Measurements from ENCODE around the gene MTX1.
"Not testable (repeated sequence)": the region's sequence is repeated elsewhere in the genome, so short reads cannot be mapped to it uniquely, and the experiment has no call there.

The MTX1 gene

GRCh38 chr1:155214702-155215101, 6.2 kb downstream of the MTX1 start:
- not testable (repeated sequence) for H3K9me3 ChIP-seq (ENCODE audit: insufficient read depth, low read depth, low read length); H3K9ac ChIP-seq (ENCODE audit: low read depth, low read length); H3K27ac ChIP-seq (ENCODE audit: low read depth, low read length); H3K4me1 ChIP-seq (ENCODE audit: insufficient read depth, low read length); H3K27me3 ChIP-seq (ENCODE audit: insufficient read depth, low read length); H3K4me3 ChIP-seq (ENCODE audit: low read length)
- H3K36me3 ChIP-seq (ENCODE audit: insufficient read depth, low read length), result peaks cover 11% of the 10 kb centered on the region; the same call in 1 of the 2 replicates
- 86% methylated on average over 2 of the region's 10 CpGs for WGBS

GRCh38 chr1:155218854-155219591, 10.5 kb downstream of the MTX1 start:
- H3K4me3 ChIP-seq (ENCODE audit: low read length), result peak overlapping the region; percentile 32
- 0 out of 2 replicates have a peak, but pooled peaks cover 5% of the 10 kb centered on the region for H3K4me1 ChIP-seq (ENCODE audit: insufficient read depth, low read length)
- no peak overlapping the region for H3K9ac ChIP-seq (ENCODE audit: low read depth, low read length)
- no peak overlapping the region; the same call in 1 of the 2 replicates for H3K27ac ChIP-seq (ENCODE audit: low read depth, low read length)
- H3K27me3 ChIP-seq (ENCODE audit: insufficient read depth, low read length), result no peaks in the 10 kb centered on the region
- H3K36me3 ChIP-seq (ENCODE audit: insufficient read depth, low read length), result peaks cover 9% of the 10 kb centered on the region; the same call in 1 of the 2 replicates
- no peaks in the 10 kb centered on the region for H3K9me3 ChIP-seq (ENCODE audit: insufficient read depth, low read depth, low read length)
- WGBS, result 69% methylated on average over 6 of the region's 7 CpGs

GRCh38 chr1:155219592-155220031, 11.1 kb downstream of the MTX1 start:
- H3K27ac ChIP-seq (ENCODE audit: low read depth, low read length), result no peak overlapping the region; the same call in 1 of the 2 replicates

GRCh38 chr1:155220211-155220965, 11.9 kb downstream of the MTX1 start:
- 91% methylated on average over 10 of the region's 10 CpGs for WGBS
- H3K9me3 ChIP-seq (ENCODE audit: insufficient read depth, low read depth, low read length); H3K27me3 ChIP-seq (ENCODE audit: insufficient read depth, low read length); H3K36me3 ChIP-seq (ENCODE audit: insufficient read depth, low read length); H3K27ac ChIP-seq (ENCODE audit: low read depth, low read length); H3K4me3 ChIP-seq (ENCODE audit: low read length); H3K4me1 ChIP-seq (ENCODE audit: insufficient read depth, low read length); H3K9ac ChIP-seq (ENCODE audit: low read depth, low read length): not testable (repeated sequence)

More at GRCh38 chr1:155219592-155220031, 11.1 kb downstream of the MTX1 start:
- H3K9ac ChIP-seq (ENCODE audit: low read depth, low read length), result no peak overlapping the region
- 0 out of 2 replicates have a peak, but pooled peaks cover 5% of the 10 kb centered on the region for H3K4me1 ChIP-seq (ENCODE audit: insufficient read depth, low read length)
- no peaks in the 10 kb centered on the region for H3K9me3 ChIP-seq (ENCODE audit: insufficient read depth, low read depth, low read length)
- H3K27me3 ChIP-seq (ENCODE audit: insufficient read depth, low read length), result no peaks in the 10 kb centered on the region
- H3K4me3 ChIP-seq (ENCODE audit: low read length), result peak overlapping the region; percentile 32; the same call in 1 of the 2 replicates
- H3K36me3 ChIP-seq (ENCODE audit: insufficient read depth, low read length), result peaks cover 10% of the 10 kb centered on the region; the same call in 1 of the 2 replicates
- WGBS, result 60% methylated on average over 1 of the region's 1 CpG

- Histone ChIP-seq H3K27ac (ENCODE audit: low read depth, low read length) (no peak overlapping the region), H3K36me3 (ENCODE audit: insufficient read depth, low read length) (peaks cover 4% of the 10 kb centered on the region; the same call in 1 of the 2 replicates), H3K4me1 (ENCODE audit: insufficient read depth, low read length) (peaks cover 8% of the 10 kb centered on the region; the same call in 1 of the 2 replicates), H3K27me3 (ENCODE audit: insufficient read depth, low read length) (no peaks in the 10 kb centered on the region), H3K4me3 (ENCODE audit: low read length) (no peak overlapping the region), H3K9ac (ENCODE audit: low read depth, low read length) (no peak overlapping the region), H3K9me3 (ENCODE audit: insufficient read depth, low read depth, low read length) (no peaks in the 10 kb centered on the region)
- 93% methylated on average over 7 of the region's 7 CpGs for WGBS
Measured at GRCh38 chr1:155223047-155223446, 14.6 kb downstream of the MTX1 start.

GRCh38 chr1:155225404-155225759, 16.9 kb downstream of the MTX1 start:
- H3K27ac ChIP-seq (ENCODE audit: low read depth, low read length); H3K27me3 ChIP-seq (ENCODE audit: insufficient read depth, low read length); H3K4me3 ChIP-seq (ENCODE audit: low read length); H3K4me1 ChIP-seq (ENCODE audit: insufficient read depth, low read length); H3K36me3 ChIP-seq (ENCODE audit: insufficient read depth, low read length); H3K9ac ChIP-seq (ENCODE audit: low read depth, low read length); H3K9me3 ChIP-seq (ENCODE audit: insufficient read depth, low read depth, low read length): not testable (repeated sequence)
- WGBS, result 96% methylated on average over 8 of the region's 8 CpGs

GRCh38 chr1:155226188-155226909, 17.9 kb downstream of the MTX1 start:
- Histone ChIP-seq H3K27ac (ENCODE audit: low read depth, low read length) (peak overlapping the region; percentile 84), H3K4me3 (ENCODE audit: low read length) (peak overlapping the region; percentile 81), H3K27me3 (ENCODE audit: insufficient read depth, low read length) (no peaks in the 10 kb centered on the region), H3K4me1 (ENCODE audit: insufficient read depth, low read length) (peaks cover 5% of the 10 kb centered on the region; the same call in 1 of the 2 replicates), H3K36me3 (ENCODE audit: insufficient read depth, low read length) (peaks cover 4% of the 10 kb centered on the region; the same call in 1 of the 2 replicates), H3K9me3 (ENCODE audit: insufficient read depth, low read depth, low read length) (no peaks in the 10 kb centered on the region), H3K9ac (ENCODE audit: low read depth, low read length) (peak overlapping the region; percentile 92)
- WGBS, result under 1% methylated on average over 7 of the region's 7 CpGs

- Histone ChIP-seq H3K9ac (ENCODE audit: low read depth, low read length) (peak overlapping the region; percentile 92), H3K9me3 (ENCODE audit: insufficient read depth, low read depth, low read length) (no peaks in the 10 kb centered on the region), H3K36me3 (ENCODE audit: insufficient read depth, low read length) (peaks cover 4% of the 10 kb centered on the region; the same call in 1 of the 2 replicates), H3K27ac (ENCODE audit: low read depth, low read length) (peak overlapping the region; percentile 84), H3K27me3 (ENCODE audit: insufficient read depth, low read length) (no peaks in the 10 kb centered on the region), H3K4me3 (ENCODE audit: low read length) (peak overlapping the region; percentile 81), H3K4me1 (ENCODE audit: insufficient read depth, low read length) (peaks cover 5% of the 10 kb centered on the region; the same call in 1 of the 2 replicates)
- under 1% methylated on average over 18 of the region's 19 CpGs for WGBS
Measured at GRCh38 chr1:155226910-155227260, 18.4 kb downstream of the MTX1 start.

- H3K27ac ChIP-seq (ENCODE audit: low read depth, low read length), result peak overlapping the region; percentile 85
- WGBS, result under 1% methylated on average over 42 of the region's 42 CpGs
- H3K36me3 ChIP-seq (ENCODE audit: insufficient read depth, low read length), result peaks cover 4% of the 10 kb centered on the region; the same call in 1 of the 2 replicates
- H3K27me3 ChIP-seq (ENCODE audit: insufficient read depth, low read length), result no peaks in the 10 kb centered on the region
- H3K9ac ChIP-seq (ENCODE audit: low read depth, low read length), result peak overlapping the region; percentile 92
- H3K4me3 ChIP-seq (ENCODE audit: low read length), result peak overlapping the region; percentile 81
- peaks cover 5% of the 10 kb centered on the region; the same call in 1 of the 2 replicates for H3K4me1 ChIP-seq (ENCODE audit: insufficient read depth, low read length)
- no peaks in the 10 kb centered on the region for H3K9me3 ChIP-seq (ENCODE audit: insufficient read depth, low read depth, low read length)
Measured at GRCh38 chr1:155227261-155228095, 19.0 kb downstream of the MTX1 start.

- Histone ChIP-seq H3K9me3 (ENCODE audit: insufficient read depth, low read depth, low read length) (no peaks in the 10 kb centered on the region), H3K27me3 (ENCODE audit: insufficient read depth, low read length) (no peaks in the 10 kb centered on the region), H3K4me3 (ENCODE audit: low read length) (peak overlapping the region; percentile 81), H3K27ac (ENCODE audit: low read depth, low read length) (peak overlapping the region; percentile 85), H3K9ac (ENCODE audit: low read depth, low read length) (peak overlapping the region; percentile 77), H3K4me1 (ENCODE audit: insufficient read depth, low read length) (peaks cover 5% of the 10 kb centered on the region; the same call in 1 of the 2 replicates), H3K36me3 (ENCODE audit: insufficient read depth, low read length) (peaks cover 4% of the 10 kb centered on the region; the same call in 1 of the 2 replicates)
- 76% methylated on average over 9 of the region's 9 CpGs for WGBS
Measured at GRCh38 chr1:155228096-155228427, 19.6 kb downstream of the MTX1 start.
